ENCODE results near the gene AIRE.

- no peak for TF ChIP-seq POLR2A (IDR thresholded peaks at IDR 0.05)
- TF ChIP-seq, protein P1, sequence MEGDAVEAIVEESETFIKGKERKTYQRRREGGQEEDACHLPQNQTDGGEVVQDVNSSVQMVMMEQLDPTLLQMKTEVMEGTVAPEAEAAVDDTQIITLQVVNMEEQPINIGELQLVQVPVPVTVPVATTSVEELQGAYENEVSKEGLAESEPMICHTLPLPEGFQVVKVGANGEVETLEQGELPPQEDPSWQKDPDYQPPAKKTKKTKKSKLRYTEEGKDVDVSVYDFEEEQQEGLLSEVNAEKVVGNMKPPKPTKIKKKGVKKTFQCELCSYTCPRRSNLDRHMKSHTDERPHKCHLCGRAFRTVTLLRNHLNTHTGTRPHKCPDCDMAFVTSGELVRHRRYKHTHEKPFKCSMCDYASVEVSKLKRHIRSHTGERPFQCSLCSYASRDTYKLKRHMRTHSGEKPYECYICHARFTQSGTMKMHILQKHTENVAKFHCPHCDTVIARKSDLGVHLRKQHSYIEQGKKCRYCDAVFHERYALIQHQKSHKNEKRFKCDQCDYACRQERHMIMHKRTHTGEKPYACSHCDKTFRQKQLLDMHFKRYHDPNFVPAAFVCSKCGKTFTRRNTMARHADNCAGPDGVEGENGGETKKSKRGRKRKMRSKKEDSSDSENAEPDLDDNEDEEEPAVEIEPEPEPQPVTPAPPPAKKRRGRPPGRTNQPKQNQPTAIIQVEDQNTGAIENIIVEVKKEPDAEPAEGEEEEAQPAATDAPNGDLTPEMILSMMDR (IDR thresholded peaks at IDR 0.05), result no peak
- no peak for TF ChIP-seq POLR2AphosphoS5 (IDR thresholded peaks at IDR 0.05; ENCODE audit: insufficient read depth in 1 of 2, low read depth in 1 of 2)
Measured at GRCh38 chr21:44295646-44296045, 10.0 kb downstream of the AIRE start.
